HL-60 (cell line): ENCODE data around the gene LAMA3.

Source experiments
- DNase-seq, 2 experiments: peaks; one replicate each; pipeline ENCODE4 v3.0.0-alpha.2; 2010 to 2020; ENCODE audit warnings: low read depth in 1 of 2, low spot score in 1 of 2
- H3K27ac ChIP-seq: fragments of 250-450 bp; sonication (Bioruptor Pico); replicated peaks from 2 replicates; pipeline ENCODE4 v1.5.1; 2020; ENCODE audit warnings: mild to moderate bottlenecking, moderate library complexity
- H3K27me3 ChIP-seq: fragments of 250-450 bp; sonication (Bioruptor Pico); 2 replicates; pipeline ENCODE4 v1.5.1; 2021; ENCODE audit warnings: mild to moderate bottlenecking, moderate library complexity; ENCODE audit not compliant: insufficient read depth, poor library complexity, severe bottlenecking
- H3K4me3 ChIP-seq: replicated peaks from 2 replicates; pipeline ENCODE4 v1.5.1; 2011; ENCODE audit warnings: mild to moderate bottlenecking, control low read depth, low read length; ENCODE audit not compliant: insufficient read depth
- CTCF ChIP-seq: IDR thresholded peaks from one replicate; pipeline ENCODE4 v1.5.1; 2011; ENCODE audit warnings: low read length, control low read depth, inconsistent platforms; ENCODE audit not compliant: insufficient read depth
- GABPA ChIP-seq: IDR thresholded peaks from 2 replicates; pipeline ENCODE4 v1.6.1; 2012; ENCODE audit warnings: low read depth
- POLR2AphosphoS5 ChIP-seq: IDR thresholded peaks from 2 replicates; pipeline ENCODE4 v1.6.1; 2012; ENCODE audit warnings: low read depth
- REST ChIP-seq: IDR thresholded peaks from 2 replicates; pipeline ENCODE4 v1.6.1; 2012; ENCODE audit warnings: low read depth; ENCODE audit not compliant: insufficient replicate concordance
- SPI1 ChIP-seq: IDR thresholded peaks from 2 replicates; pipeline ENCODE4 v1.6.1; 2012; ENCODE audit warnings: low read depth, mild to moderate bottlenecking, borderline replicate concordance

Gene LAMA3

GRCh38 chr18:23990474-23991410 lies 301.5 kb downstream of the LAMA3 start:
- H3K27ac ChIP-seq, result no peak overlapping the region
- H3K27me3 ChIP-seq, result no peaks in the 10 kb centered on the region
- no peak for DNase-seq
- no peak overlapping the region for H3K4me3 ChIP-seq
- no peak for TF ChIP-seq SPI1
- no peak for TF ChIP-seq GABPA
- TF ChIP-seq POLR2AphosphoS5, result no peak
- TF ChIP-seq REST, result no peak
- TF ChIP-seq CTCF, result no peak

GRCh38 chr18:23992089-23992940 lies 303.1 kb downstream of the LAMA3 start:
- H3K27ac ChIP-seq, result no peak overlapping the region
- H3K4me3 ChIP-seq, result no peak overlapping the region
- no peak for TF ChIP-seq SPI1
- no peak for TF ChIP-seq POLR2AphosphoS5
- no peak for TF ChIP-seq GABPA
- TF ChIP-seq REST, result no peak
- TF ChIP-seq CTCF, result no peak
- no peak for DNase-seq
- H3K27me3 ChIP-seq, result no peaks in the 10 kb centered on the region

GRCh38 chr18:23992941-23993280 lies 303.7 kb downstream of the LAMA3 start:
- H3K4me3 ChIP-seq, result no peak overlapping the region
- TF ChIP-seq SPI1 (no peak), GABPA (no peak), POLR2AphosphoS5 (no peak), REST (no peak), CTCF (no peak)
- DNase-seq, result no peak
- H3K27ac ChIP-seq, result no peak overlapping the region
- H3K27me3 ChIP-seq, result no peaks in the 10 kb centered on the region
